HG03175 (cell line): Measurements from ENCODE around the gene MAPK12.

Experiments used
- ATAC-seq: cut with Tn5 transposase; IDR thresholded peaks from one replicate; pipeline ENCODE4 v1.9.1; 2021; ENCODE audit warnings: mild to moderate bottlenecking, moderate library complexity; ENCODE audit not compliant: unreplicated experiment

Gene MAPK12

DNA sequence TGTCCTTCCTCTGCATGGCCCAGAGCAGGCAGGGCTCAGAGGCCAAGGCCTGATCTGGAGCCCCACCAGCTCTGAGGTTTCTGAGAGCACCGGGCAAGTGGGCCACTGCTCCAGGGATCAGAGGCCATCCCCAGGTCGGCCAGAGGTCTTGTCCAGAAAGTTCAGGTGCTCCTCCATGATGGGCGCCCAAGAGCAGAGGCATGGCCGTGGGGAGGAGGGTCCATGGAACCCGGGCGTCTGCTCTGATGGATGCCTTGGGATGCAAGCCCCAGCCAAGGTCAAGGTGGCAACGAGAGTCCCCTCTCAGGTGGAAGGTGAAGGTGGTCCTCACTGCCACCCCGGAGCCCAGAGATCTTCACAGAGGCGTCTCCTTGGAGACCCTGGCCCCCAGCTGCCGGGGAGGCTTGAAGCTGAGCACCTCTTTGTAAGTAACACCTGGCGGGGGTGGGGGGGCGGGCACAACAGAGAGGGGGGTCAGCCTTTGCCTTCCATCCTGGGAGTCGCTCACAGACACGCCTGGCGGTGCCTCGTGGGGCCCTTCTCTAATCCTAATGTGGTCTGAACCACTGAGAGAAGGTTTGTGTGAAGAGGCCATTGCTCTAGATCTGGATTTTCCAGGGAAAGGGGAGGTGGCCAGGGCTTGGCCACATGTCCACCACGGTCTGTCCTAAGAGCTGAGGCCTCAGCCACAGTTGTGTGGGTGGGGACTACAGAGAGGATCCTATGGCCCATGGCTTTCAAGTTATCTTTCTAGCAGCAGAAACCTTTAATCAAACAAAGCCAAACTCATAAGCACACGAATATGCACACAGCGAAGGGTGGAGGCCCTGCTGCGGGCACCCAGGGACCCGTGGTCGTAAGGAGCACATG lies 8.2 kb downstream of the MAPK12 start:
- ATAC-seq = no peak

DNA sequence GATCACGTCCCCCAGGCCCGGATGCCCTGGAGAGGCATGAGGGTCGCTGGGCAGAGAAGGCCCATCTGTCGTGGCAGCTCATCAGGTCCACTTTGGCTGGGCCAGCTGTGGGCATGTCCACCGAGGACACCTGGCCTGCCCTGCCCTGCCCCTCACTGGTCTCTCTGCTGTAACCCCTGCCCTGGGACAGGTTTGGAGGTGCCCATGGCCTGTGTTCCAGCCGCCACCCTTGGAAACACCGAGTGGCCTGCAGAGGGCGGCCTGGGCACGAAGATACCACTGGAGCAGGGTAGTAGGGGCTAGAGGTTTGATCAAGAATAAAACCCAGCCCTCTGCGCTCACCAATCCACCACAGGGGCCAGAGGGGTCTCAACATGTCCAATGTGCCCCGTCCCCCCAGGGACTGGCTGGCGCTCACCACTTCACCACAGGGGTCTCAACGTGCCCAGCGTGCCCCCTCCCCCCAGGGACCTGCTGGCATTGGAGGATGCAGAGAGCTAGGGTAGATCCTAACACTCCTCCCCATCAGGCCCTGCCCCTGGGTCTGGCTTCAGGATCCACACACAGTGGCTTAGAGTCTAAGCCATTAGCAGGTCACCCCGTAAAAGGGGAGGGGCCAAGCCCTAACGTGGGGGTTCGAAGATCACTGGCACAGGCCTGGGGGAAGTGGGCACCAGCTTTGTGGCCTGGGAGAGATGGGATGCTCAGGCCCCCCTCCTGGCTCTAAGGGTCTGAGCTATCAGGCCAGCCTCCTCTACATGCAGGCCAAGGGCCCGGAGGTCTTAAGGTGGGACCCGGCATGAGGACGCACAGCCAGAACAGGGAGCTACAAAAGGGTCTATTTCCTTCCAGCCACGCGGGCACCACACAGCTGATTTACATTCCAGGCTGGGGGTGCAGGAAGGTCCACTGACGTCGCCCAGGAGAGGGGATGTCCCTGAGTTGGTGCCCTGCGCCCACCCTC lies 9.1 kb downstream of the MAPK12 start:
- ATAC-seq = no peak

DNA sequence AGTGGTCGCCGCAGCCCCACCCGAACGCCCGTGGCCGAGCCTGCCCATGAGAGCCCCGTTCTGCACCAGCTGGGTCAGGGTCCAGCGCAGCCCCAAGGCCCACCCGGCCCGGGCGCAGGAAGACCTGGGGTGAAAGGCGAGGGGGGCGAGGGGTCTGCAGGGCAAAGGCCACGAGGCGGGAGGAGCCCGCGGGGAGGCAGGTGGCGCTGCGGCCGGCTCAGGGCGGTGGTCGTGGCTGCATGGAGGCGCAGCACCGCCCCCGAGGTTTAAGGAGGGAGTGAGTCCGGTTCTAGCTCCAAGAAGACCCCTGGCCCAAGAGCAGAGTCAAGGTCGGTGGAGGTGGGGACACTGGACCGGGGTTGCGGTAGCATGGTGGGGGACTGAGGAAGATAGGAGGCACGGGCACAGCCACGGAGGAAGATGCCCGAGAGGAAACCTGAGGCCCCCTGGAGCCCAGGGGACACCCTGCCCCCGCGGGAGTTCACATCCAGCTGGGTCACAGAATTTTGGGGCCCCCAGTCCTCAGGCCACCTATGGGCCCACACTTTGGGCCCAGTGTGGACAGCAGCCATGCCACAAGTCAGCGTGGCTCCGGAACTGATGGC lies 9.9 kb downstream of the MAPK12 start:
- ATAC-seq = no peak

DNA sequence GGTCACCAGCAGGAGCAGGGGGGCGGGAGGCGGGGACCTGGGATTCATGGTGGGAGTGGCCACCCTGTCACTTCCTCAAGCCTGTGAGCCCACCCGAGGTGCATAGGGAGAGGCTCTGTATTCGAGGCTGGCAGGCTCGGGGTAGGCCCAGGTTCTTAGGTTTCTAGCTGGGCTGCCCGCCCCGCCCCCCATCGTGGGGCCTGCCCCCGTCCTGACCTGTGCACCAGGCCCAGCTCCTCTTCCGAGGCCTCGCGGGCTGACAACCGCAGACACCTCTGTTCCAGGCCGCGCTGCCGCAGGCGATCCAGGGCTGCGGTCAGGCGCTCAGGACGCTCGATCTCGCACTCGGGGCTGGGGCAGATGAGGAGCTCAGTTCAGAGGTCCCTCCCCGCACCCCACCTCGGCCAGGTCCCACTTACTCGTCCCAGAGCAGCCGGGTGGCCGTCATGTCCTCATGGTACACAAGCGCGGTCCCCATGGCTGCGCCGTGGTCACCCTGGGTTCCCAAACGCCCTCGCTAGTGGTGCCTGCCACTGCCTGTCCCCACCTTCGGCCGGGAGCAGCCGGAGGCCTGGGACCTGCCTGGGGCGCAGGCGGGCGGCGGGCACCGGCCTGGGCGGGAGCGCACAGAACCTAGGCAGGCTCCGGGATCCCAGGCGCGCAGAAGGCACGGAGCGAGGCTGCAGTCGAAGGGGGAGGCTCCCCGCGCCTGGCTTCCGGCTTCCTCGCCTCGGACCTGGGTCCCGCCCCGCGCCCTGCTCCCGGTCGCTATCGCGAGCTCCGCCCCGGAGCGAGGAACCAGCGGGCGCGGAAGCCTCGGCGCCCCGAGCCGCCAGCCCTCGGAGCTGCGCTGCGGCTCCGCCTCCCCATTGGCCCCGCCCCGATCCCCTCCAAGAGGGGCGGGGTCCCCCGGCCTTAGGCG lies 10.7 kb downstream of the MAPK12 start, which contains the start of gene HDAC10:
HDAC10 (minus strand) TSS at position 711 of the 922 bp plus-strand sequence; CDS start at position 478, 233 bp downstream.
- ATAC-seq = peak; percentile 47

DNA sequence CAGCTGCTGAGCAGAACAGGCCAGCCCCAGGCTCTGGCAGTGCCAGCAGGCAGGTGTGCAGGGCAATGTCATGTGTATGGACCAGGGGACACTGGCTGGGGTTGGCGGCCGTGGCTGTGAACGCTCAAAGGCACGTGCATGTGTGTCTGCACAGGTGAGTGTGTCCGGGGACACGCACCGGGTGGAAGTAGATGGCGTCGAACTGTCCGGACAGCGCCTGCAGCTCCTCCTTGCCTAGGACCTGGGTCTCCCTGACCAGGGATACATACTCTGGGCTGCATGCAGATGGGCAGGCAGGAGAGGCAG lies 11.3 kb downstream of the MAPK12 start:
- no peak for ATAC-seq

DNA sequence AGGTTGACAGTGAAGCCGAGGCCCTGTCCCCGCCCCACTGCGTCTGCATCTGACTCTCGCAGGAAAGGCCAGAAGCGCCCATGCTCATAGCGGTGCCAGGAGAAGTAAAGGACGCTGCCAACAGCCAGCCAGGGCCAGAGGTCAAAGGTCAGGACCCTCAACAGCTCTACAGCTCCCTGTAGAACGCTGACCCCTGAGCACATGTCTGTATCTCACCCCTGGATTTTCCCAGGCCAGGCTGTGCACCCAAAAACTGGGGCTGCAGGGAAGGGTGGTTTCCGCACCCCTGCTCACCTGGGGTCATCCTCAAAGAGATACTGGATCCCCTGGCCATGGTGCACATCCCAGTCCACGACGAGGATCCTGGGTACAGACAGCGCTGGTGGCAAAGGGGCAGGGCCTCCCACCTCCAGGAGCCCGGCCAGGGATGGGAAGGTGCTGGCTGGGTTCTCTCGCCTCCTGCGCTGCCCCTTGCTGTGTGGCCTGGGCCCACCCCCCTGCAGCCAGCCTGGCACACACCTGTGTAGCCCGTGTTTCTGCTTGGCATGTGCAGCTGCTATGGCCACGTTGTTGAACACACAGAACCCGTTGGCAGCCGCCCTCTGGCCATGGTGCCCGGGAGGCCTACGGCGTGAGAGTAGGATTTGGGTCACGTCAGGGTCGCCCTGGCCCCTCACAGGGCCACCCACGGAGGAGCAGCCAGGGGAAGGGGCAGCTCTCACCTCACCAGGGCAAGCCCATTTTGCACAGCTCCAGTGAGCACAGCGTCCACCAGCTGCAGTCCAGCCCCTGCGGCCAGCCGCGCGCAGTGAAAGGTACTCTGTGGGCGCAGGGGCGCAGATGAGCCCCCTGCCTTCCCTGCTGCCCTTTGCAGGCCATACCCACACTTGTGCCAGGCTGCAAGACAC lies 11.9 kb downstream of the MAPK12 start:
- no peak for ATAC-seq

- no peak for ATAC-seq
Observed at GRCh38 chr22:50248196-50249081, 13.0 kb downstream of the MAPK12 start.

DNA sequence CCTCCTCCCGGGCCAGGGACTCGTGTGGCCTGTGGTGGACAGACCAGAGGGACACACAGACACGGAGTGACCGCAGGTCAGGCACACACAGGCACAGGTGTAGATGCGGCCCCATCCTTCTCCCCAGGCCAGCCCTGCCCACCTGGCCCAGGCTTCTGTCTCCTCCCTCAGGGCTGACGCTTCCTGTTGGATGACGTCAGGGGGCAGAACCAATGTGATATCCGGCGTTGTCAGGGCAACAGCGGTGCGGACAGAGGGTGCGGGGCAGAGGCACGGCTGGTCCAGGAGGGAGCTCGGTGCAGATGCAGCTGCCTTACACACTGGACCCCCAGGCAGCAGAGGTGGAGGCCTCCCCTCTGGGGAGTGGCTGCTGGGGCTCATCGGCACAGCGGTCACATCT lies 13.7 kb downstream of the MAPK12 start:
- ATAC-seq = no peak

DNA sequence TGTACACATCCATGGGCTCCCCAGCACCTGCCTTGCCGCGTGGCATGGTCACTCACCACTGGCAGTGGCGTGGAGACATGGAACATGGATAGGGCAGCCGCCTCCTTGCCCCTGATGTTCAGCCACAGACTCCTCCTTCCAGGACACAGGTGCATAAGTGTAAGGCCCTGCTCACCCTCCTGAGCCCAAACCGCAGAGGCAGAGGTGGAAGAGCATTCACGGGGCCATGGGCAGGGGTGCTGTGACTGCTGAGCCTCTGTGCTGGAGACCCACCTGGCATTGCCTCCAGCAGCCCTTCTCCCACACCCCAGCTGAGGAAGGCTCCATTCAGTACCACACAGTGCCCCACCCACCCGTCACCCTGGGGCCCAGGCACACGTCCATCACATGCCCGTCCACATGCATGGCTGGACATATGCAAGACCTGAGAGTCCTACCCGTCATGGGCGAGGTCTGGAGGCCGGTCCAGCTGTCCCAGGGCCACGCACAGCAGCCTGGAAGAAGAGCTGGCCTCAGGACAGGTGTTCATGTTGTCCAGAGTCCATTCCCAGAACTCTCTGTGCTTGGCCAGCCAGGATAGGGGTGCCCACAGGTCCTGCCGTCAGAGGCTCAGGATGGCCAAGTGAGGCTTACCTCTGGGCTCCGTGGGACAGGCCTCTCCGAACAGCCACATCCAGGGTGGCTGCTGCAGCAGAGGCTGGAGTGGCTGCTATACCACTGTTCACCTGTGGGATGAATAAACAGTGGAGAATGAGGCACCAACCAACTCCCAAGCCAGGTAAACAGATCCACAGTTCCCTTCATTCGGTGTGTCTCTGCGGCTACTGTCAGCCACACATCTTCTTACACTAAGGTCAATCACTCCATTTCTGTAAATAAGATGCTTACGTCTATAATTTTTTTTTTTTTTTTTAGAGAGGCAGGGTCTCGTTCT lies 15.0 kb downstream of the MAPK12 start:
- ATAC-seq = no peak

GRCh38 chr22:50245214-50246072 lies 16.0 kb downstream of the MAPK12 start:
- ATAC-seq = no peak

DNA sequence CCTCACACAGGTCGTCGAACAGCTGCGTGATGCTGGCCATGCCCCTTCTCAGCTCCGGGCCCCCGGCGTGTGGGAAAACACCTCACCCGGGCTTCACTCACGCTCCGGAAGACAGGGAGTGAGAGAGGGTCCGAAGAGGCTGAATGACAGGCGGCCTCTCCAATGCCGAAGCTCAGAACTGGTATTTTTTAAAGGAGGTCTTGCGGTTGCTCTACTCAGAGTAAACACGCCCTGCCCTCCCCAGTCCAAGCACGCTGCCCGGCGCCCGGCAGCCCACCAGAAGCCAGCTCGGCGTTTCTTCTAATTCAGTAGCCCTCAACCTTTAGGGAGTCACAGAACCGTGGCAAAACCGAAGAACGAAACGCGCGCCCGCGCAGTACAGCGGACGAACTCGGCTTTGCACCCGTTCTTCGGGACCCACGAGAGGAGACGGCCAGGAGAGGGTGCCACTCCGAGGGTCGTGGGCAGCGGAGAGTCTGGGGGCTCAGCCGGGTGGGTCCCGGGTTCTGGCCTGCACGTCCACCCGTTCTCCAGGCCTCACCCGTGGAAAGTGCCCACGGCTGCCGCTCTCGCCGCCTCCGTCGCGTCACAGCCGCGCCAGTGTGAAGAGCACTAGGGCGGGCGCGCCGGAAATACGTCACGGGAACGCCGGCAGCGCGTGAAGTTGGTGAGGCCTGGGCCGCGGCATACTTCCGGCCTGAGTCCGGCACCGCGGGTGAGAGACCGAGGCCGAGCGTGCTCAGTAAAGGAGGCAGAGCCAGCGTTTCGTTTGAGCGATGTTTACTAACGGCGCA lies 16.9 kb downstream of the MAPK12 start, which contains the start of gene TUBGCP6:
TUBGCP6 (minus strand) TSS at position 604 of the 794 bp plus-strand sequence; CDS start at position 40, 564 bp downstream.
- peak; percentile 81 for ATAC-seq

- ATAC-seq = no peak
Observed at GRCh38 chr22:50243685-50244419, 17.6 kb downstream of the MAPK12 start.

- no peak for ATAC-seq
Observed at GRCh38 chr22:50242406-50242949, 19.0 kb downstream of the MAPK12 start.

DNA sequence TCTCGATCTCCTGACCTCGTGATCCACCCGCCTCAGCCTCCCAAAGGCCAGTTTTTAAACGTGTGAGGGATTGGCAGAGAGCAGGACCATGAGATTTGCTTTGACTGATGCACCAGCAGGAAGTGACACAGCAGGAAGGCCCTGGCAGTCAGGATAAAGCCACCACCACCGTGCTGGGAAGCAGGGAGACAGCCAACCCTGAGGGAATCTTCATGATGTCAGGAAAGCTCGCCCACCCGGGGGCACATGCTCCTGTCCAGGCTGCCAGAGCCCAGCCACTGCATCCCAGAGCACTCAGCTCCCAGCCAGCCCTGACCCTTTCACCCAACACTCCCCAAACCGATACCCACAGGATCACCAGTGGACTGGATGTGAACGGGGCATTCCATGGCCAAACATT lies 22.7 kb downstream of the MAPK12 start:
- ATAC-seq = no peak
